HG03342 (cell line): ENCODE results near the gene EGF.
"Not testable (repeated sequence)": the region's sequence is repeated elsewhere in the genome, so short reads cannot be mapped to it uniquely, and the experiment has no call there.

Source experiments
- ATAC-seq: cut with Tn5 transposase; IDR thresholded peaks from one replicate; pipeline ENCODE4 v1.9.1; 2021; ENCODE audit warnings: mild to moderate bottlenecking, moderate library complexity; ENCODE audit not compliant: unreplicated experiment

Gene EGF

GRCh38 chr4:110022457-110022856 lies 109.8 kb downstream of the EGF start:
- ATAC-seq, result no peak

DNA sequence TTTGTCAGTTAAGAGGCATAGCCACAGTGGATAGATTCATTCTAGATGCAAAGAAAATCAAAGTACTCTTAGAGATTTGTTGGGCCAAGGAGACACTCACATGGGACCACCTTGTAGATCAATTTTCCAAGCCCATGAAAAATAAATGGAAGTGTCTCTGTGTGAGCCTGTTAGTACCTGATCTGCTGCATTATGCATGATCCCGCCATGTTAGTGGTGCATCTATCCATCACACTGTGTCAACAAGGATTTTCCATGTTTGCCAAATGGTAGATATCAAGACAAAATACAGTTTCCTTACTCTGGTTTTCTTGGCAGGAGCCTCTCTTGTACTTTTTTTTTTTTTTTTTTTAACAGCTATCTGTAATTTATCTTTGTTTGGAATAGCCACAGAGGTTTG lies 112.4 kb downstream of the EGF start:
- no peak for ATAC-seq

DNA sequence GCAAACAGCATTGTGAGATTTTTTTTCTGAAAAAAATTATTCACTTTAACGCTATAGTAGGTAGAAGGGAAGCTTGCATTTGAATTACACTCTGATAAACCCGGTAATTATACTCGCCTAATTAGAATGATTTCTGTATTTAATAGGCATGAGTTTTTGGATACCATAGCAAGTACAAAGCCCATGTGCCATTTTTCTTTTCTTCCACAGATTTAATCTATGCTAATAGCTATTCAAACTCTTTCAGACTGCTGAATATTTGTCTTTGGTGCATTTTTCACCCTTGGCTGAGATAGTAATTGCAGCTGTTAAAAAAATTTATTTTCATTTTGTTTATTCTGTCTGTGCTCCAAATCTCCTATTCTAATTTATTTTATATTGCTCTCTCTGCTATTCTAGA lies 113.0 kb downstream of the EGF start:
- no peak for ATAC-seq

GRCh38 chr4:110032603-110033002 lies 119.9 kb downstream of the EGF start:
- ATAC-seq, result no peak

- peak; percentile 13 for ATAC-seq
Measured at GRCh38 chr4:110033355-110034025, 120.8 kb downstream of the EGF start.

- ATAC-seq, result peak; percentile 95
Measured at GRCh38 chr4:110034026-110034393, 121.3 kb downstream of the EGF start.

GRCh38 chr4:110039164-110039563 lies 126.5 kb downstream of the EGF start:
- ATAC-seq, result not testable (repeated sequence)

DNA sequence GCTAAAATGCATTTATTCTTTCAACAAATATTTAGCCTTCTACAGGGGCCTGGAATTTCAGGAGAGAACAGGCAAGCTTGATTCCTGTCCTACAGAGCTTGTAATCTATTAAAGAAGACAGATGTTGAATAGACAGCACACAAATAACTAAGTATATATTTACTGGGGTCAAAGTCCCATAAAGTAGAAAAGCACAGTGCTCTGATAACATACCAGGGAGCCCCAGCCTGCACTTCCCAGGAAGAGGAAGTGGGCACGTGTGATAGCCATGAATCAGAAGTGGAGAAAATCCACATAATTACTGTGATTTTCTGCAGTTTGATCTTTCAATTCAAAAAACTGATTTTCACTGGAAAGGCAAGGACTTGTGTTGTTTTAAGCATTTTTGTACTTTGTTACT lies 129.1 kb downstream of the EGF start:
- ATAC-seq, result no peak

DNA sequence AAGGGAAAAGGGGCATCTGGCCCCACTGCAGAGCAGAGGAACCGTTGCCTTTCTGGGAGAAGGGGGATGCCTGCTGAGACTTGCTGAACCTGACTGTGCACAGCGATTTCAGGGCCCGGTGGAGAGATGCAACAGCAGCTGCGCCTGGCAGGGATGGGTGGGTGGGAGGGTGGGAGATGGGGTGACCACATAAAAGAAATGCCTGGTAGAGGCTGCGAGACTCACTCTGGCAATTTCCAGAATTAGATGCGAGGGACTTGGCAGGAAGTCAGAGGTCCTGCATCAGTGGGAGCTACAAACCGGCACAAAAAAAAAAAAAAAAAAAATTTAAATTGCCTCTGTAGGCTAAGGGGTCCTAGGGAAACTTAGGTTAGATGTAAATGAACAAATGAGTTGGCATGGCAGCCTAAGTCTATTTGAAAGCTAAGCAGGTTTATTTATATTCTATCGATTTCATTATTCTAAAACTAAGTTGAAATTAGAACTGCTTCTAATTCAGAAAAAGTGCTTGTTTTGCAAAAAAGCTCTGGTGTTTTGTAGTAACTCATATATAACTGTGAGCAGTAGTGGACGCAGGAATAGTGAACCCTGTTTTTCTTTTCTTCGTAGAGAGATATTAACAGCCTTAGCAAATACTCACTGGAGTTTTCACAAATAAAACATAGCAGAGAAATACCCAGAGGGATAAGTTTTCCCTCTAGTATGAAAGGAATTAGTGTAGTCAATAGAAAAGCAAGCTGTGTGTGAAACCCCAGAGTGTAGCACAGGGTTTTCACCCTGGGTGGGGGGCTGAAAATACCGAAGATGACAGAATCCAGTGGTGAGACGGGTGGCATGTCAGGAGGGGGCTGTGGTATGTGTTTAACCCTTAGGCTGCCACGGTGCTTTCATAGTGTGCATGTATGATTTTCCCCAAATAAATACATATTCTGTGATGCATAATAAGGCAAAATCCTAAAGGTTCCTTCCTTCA lies 130.1 kb downstream of the EGF start:
- no peak for ATAC-seq

DNA sequence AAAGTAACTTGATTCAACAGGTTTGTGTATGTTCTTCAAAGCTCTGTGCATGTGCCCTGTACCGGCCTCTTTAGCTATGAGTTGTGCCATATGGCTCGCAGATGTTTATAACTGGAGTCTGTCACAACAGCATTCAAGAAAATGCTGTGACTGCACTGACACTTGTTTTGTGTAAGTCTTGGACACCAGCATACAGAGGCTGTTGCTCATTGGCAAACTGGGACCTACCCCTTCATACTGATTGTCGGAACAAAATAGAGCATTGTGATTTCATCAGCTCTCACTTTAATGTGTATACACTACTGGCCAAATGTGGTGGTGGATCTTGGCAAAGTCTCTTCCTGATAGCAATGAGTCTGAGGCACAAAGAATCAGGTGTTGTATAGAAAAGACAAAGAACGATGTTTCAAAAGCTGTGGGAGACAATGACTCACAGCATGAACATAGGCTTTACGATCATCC lies 133.9 kb downstream of the EGF start:
- ATAC-seq, result no peak

GRCh38 chr4:110049951-110050925 lies 137.6 kb downstream of the EGF start:
- no peak for ATAC-seq

- peak; percentile 74 for ATAC-seq
Measured at GRCh38 chr4:110055158-110055768, 142.6 kb downstream of the EGF start.

GRCh38 chr4:110058677-110059076 lies 146.0 kb downstream of the EGF start:
- ATAC-seq, result no peak

- ATAC-seq, result peak; percentile 86
Measured at GRCh38 chr4:110059556-110060191, 147.0 kb downstream of the EGF start.

DNA sequence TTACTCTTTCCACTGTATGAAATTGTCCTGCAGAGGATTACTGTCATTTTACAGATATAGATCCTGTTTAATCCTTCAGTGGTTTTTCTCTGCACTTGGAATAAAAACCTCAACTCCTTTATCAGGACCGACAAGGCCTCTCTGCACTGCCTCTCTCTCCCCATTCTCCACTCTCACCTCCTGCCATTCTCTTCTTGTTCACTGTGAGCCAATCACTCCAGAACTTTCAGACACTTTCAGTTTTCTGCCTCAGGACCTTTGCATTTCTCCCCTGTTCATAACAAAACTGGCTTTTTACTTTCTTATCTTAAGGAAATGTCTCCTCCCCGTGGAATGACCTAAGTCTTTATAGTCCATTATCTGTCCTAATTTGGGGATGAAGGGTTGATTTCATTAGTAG lies 148.4 kb downstream of the EGF start:
- ATAC-seq, result no peak
